Amygdala (tissue), 56 donors: ENCODE results near the gene DOCK2.
"Not testable (repeated sequence)": the region's sequence is repeated elsewhere in the genome, so short reads cannot be mapped to it uniquely, and the experiment has no call there.

Experiments
- DNase-seq, 56 donors: peaks; one replicate each; lab custom pipeline; 2025; lab: John Stamatoyannopoulos, UW

DOCK2 gene

GRCh38 chr5:169636477-169637084 lies 494 bp upstream of the DOCK2 start:
- DNase-seq, result no peak

GRCh38 chr5:169637549-169638121 lies 560 bp downstream of the DOCK2 start:
- no peak for DNase-seq

GRCh38 chr5:169641253-169641652 lies 4.2 kb downstream of the DOCK2 start:
- no peak for DNase-seq

- no peak for DNase-seq
These were observed 9.8 kb downstream of the DOCK2 start for GRCh38 chr5:169646856-169647255.

GRCh38 chr5:169647566-169647965 lies 10.5 kb downstream of the DOCK2 start:
- peak in 1 of 56 donors; percentile 16 for DNase-seq

- no peak for DNase-seq
These were observed 11.7 kb downstream of the DOCK2 start for GRCh38 chr5:169648725-169649310.

DNA sequence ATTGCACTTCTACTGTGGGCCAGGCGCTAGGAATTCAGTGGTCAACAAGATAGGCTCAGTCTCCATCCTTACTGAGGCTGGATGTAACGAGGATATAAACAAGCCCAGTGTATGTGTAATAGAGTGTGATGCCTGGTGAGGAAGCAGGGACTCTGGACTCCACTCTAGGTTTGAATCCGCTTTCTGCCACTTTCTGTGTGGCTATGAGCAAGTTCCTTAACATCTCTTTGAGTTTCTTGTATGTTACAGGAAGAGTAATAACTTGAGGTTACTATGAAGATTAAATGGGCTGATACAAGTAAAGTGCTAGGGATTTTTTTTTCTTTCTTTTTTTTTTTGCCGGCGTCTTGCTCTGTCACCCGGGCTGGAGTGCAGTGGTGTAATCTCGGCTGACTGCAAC lies 12.4 kb downstream of the DOCK2 start:
- no peak for DNase-seq

DNA sequence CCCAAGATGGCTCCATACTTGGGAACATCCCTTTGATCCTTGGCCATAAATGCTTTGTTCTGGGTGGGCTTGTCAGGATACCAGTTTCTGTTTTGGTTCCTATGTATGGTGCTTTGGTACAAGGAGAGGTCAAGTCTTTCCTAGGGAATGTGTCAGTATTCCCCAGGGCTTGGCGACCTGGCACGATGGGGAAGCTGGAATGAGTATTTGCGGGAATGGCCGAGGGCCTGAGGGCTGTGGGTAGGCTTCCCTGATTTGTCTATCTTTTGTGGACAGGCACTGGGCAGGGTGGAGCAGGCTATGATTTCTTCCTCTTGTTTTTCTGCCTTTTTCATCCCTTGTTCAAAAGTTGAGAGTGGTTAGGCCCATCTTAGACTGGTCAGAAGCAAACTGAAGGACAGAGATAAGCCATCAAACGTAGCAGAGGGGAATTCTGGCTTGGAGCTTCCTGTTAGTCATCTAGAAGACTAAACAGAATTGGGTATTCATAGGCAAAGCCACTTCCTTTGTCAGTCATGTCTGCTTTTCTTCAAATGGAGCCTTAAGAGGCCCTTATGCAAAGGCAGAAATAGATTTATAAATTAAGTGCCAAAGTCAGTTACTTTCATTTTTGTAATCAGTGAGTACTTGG lies 13.7 kb downstream of the DOCK2 start:
- DNase-seq, result no peak

- no peak for DNase-seq
These were observed 14.5 kb downstream of the DOCK2 start for GRCh38 chr5:169651526-169651925.

DNA sequence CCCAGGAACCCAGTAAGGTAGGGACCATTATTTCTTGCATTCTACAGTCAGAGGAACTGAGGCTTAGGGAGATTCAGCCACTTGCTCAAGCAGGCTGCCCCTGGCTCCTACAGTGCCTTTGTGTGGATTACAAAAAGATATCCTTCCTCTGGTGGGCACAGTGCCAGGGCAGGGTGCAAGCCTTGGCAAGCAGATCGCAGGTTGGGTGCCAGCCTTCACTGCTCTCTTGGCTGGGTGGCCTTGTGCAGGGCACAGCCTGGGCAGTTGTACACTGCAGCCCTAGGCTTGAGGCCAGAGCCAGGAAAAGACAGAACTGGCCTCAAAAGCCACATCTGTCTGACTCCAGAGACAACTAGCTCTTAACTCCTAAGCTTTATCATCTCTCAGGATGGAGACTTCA lies 15.0 kb downstream of the DOCK2 start:
- peak in 9 of 56 donors; percentile 12 to 57 (median 28) for DNase-seq

- no peak for DNase-seq
These were observed 16.0 kb downstream of the DOCK2 start for GRCh38 chr5:169653091-169653490.

GRCh38 chr5:169655353-169655752 lies 18.3 kb downstream of the DOCK2 start:
- DNase-seq, result no peak

DNA sequence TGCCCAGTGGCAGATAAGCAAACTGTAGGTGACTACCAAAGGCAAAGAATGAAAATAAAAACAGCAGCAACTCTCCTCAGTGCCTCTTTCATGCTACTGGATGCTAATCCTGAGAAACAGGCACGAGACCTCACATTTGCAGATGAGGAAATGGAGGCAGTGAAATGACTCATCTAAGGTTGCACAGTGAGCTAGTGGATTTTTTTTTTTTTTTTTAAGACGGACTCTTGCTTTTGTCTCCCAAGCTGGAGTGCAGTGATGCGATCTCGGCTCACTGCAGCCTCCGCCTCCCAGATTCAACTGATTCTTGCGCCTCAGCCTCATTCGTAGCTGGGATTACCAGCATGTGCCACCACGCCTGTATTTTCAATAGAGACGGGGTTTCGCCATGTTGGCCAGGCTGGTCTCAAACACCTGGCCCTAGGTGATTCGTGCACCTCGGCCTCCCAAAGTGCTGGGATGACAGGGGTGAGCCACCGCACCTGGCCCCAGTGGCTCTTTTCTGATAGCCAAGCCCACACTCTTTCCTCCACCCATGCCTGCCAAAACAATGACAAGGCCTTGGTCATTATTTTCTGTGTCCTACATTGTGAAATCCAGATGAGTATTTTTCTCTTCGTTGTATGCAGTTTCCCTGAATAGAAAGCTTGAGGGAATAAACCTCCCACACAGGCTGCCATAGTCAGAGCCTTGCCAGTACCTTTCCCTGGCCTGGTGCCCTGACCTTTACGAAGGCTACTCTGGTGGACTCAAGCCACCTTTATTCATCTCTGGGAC lies 19.2 kb downstream of the DOCK2 start:
- DNase-seq, result no peak

DNA sequence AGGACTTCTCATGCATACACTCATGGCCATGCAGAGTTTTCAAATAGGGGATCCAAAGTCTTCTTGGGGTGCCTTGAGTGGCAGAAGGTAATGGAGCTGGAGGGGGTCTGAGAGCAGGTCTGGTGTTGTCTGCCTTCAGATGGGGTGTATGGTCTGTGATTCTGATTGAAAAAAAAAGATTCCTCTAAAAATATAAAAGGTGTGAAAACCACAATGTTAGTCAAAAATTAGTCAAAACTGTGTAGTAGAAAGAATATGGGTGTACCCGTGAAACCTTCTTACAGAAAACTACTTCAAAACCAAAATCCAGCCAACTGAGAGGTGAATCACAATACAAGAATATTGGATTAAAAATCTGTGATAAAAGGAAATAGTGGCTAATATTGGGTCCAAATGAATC lies 20.1 kb downstream of the DOCK2 start:
- no peak for DNase-seq

- not testable (repeated sequence) for DNase-seq
These were observed 25.4 kb downstream of the DOCK2 start for GRCh38 chr5:169662451-169662850.

DNA sequence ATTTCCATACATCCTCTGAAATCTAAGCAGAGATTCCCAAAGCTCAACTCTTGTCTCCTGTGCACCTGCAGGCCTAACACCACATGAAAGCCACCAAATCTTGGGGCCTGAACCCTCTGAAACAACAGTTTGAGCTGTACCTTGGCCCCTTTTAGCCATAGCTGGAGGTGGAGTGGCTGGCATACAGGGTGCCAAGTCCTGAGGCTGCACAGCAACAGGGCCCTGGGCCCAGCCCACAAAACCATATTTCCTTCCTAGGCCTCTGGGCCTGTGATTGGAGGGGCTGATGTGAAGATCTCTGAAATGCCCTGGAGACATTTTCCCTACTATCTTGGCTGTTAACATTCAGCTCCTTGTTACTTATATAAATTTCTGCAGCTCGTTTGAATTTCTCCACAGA lies 26.5 kb downstream of the DOCK2 start:
- no peak for DNase-seq

- no peak for DNase-seq
These were observed 29.3 kb downstream of the DOCK2 start for GRCh38 chr5:169666365-169666764.

GRCh38 chr5:169667896-169668674 lies 31.0 kb downstream of the DOCK2 start:
- DNase-seq, result no peak

DNA sequence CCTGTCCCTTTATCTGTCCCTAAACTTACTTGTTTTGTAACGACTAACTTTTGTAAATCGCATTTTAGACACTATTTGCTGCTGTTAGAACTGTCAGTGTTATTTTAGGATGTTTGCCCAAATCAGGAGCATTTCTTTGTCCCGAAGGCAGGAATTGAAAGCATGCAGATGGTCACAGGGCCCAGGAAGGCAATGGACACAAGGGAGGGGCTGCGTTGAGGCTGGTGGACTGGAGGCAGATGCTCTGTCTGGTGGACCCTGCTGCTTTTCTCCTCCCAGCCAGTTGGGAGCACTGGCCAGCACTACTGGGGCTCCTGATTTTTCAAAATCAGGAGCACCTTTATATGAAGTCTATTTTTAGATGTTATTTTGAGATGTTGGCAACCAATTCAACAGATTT lies 31.7 kb downstream of the DOCK2 start:
- DNase-seq, result no peak

DNA sequence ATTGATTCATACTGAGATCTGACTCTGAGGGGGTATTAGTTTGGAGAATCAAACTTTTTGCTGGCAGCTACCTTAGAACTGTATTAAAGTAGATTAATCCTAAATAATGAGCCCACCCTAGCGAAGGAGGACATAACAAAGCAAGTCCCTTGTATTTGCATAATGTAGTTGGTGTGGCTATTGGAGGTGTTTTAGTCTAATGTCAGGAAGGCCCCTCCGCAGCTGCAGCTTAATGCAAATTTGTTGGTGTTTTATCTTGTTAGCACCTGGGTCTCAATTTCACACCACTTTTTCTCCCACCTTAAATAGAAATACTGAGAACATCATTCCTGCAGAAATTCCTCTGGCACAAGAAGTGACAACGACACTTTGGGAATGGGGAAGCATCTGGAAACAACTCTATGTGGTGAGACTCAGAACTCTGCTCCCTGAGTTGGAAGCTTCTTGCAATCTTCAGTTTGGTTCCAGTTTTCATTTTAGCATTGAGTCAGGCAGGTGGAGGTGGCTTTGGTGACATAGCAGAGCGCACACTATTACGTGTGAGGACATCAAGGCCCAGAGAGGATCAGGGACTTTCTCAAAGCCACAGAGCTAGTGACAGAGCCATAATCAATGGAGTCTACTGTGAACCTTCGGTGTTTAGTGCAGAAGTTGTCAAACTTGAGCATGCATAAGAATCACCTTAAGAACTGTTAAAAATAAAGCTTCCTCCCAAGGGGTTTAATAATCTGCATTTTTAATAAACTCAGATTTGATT lies 33.9 kb downstream of the DOCK2 start:
- no peak for DNase-seq
